Left lung (tissue), 10 donors: ENCODE measurements around the gene SORCS1. TPM values are rescaled to one million over a fixed set of nuclear protein-coding genes. Genes with fewer than 3 reads are reported as not detected.
"Not testable (repeated sequence)": the region's sequence is repeated elsewhere in the genome, so short reads cannot be mapped to it uniquely, and the experiment has no call there.

Experiments
- ATAC-seq: fragments of 200-7000 bp; cut with Tn5 transposase; one replicate; pipeline ENCODE4 v1.9.1; 2020; ENCODE audit warnings: moderate library complexity
- DNase-seq, 4 donors: peaks; one replicate each; pipeline ENCODE4 v3.0.0-alpha.2; 2013 to 2020
- H3K27ac ChIP-seq, 2 donors: fragments of 200-600 bp; sonication (generic) in 1 of 2; one replicate each; pipeline versions ENCODE4 v1.5.0 to v1.8.0; 2020 to 2021
- H3K27me3 ChIP-seq, 2 donors: fragments of 200-600 bp; sonication (generic) in 1 of 2; one replicate each; pipeline versions ENCODE4 v1.5.0 to v1.8.0; 2020 to 2021
- H3K36me3 ChIP-seq, 2 donors: fragments of 200-600 bp; sonication (generic) in 1 of 2; one replicate each; pipeline versions ENCODE4 v1.5.0 to v1.8.0; 2020 to 2021
- H3K4me1 ChIP-seq, 2 donors: fragments of 200-600 bp; one replicate each; pipeline ENCODE4 v1.8.0; 2021
- H3K4me3 ChIP-seq, 2 donors: fragments of 200-600 bp; sonication (generic) in 1 of 2; one replicate each; pipeline versions ENCODE4 v1.5.0 to v1.8.0; 2020 to 2021; ENCODE audit warnings: mild to moderate bottlenecking in 1 of 2
- H3K9me3 ChIP-seq, 2 donors: fragments of 200-600 bp; sonication (generic) in 1 of 2; one replicate each; pipeline versions ENCODE4 v1.5.0 to v1.8.0; 2020 to 2021
- intact Hi-C, 2 donors: fragments of 100-400 bp; cut with DNase I; formaldehyde crosslinking; loops; one replicate each; pipeline versions ENCODE4 v1.11.2 to v1.14.2; 2022
- polyA plus RNA-seq, 6 donors: library from polyadenylated mRNA; unstranded; fragments of 120-200 nt; gene quantifications; one replicate each; pipeline ENCODE4 v1.2.1, GENCODE V29; 2013; ENCODE audit not compliant: insufficient read length in 6 of 6
- total RNA-seq, 2 donors: library from RNA; stranded (reverse); fragmentation: NEBNext Ultra II Directional; extraction: Animal tissue kit (Norgen Biotek cat#: 25700); gene quantifications; one replicate each; pipeline ENCODE4 v1.2.1, GENCODE V29; 2021
- TF ChIP-seq, protein P1 (sequence below), 2 donors: fragments of 200-600 bp; sonication (generic) in 1 of 2; IDR thresholded peaks; one replicate each; pipeline versions ENCODE4 v1.5.0 to v1.8.0; 2021; ENCODE audit warnings: antibody characterized with exemption in 2 of 2
- donor health status: DM: no; HTN: yes; CAD: no.
- donor health status: DM: no; HTN: no; CAD: no.

The SORCS1 gene
- total and polyA plus RNA-seq, 8 donors, result 0.03 to 0.72 (median 0.21) TPM

DNA sequence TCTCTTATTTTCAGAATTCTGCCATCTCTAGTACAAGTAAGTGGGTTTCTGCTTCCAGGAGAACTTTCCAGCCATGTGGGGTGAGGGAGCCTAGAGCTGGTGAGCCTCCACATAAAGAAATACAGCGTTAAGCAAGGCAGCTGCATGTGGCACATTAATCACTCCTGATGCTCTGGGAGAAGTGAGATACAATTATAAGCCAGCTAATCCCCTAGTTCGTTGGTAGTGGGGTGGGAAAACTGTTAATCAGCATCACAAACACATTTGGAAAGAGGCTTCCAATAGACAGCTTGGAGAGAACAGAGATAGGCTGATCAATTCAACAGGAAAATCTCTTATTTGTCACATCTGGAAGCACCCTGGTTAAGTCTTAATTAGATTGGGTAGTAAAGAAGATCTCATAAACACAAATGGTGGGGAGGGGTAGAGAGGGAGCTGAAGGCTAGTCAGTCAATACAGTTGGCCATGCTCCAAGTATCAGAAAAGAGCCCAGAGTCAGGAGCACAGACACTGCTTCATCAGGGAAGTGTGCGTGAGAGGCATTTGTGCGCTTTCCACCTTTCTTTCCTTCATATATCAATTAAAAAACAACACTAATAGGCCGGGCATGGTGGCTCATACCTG is 130.6 kb downstream of the SORCS1 start:
- no peak for ATAC-seq
- Histone ChIP-seq H3K9me3 (no peaks in the 10 kb centered on the region), H3K27me3 (no peaks in the 10 kb centered on the region), H3K4me1 (no peaks in the 10 kb centered on the region), H3K36me3 (no peaks in the 10 kb centered on the region), H3K4me3 (no peak overlapping the region), H3K27ac (no peak overlapping the region)
- intact Hi-C loops, result no loop called here
- TF ChIP-seq, protein P1, sequence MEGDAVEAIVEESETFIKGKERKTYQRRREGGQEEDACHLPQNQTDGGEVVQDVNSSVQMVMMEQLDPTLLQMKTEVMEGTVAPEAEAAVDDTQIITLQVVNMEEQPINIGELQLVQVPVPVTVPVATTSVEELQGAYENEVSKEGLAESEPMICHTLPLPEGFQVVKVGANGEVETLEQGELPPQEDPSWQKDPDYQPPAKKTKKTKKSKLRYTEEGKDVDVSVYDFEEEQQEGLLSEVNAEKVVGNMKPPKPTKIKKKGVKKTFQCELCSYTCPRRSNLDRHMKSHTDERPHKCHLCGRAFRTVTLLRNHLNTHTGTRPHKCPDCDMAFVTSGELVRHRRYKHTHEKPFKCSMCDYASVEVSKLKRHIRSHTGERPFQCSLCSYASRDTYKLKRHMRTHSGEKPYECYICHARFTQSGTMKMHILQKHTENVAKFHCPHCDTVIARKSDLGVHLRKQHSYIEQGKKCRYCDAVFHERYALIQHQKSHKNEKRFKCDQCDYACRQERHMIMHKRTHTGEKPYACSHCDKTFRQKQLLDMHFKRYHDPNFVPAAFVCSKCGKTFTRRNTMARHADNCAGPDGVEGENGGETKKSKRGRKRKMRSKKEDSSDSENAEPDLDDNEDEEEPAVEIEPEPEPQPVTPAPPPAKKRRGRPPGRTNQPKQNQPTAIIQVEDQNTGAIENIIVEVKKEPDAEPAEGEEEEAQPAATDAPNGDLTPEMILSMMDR (IDR thresholded peaks at IDR 0.05), result no peak
- no peak for DNase-seq

DNA sequence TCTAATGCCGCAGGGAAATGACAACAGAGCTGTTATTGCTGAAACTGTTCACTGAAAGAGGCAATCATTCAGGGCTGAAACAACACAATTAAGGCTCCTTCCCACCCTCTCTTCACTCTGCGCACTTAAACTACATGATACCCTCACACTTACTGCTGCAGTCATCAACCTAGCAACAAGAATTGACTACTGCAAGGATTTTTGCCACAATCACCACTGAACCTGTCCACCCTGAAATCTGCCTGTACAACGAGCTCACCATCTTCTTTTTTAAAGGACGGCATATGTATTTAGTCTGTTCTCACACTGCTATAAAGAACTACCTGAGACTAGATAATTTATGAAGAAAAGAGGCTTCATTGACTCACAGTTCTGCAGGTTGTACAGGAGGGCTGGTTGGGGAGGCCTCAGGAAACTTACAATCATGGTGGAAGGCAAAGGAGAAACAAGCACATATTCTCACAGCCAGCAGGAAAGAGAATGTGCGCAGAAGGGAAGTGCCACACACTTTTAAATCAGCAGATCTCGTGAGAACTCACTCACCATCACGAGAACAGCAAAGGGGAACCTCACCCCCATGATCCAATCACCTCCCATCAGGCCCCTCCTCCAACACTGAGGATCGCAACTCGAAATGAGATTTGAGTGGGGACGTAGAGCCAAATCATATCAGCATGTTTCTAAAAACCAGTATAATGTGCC is 131.7 kb downstream of the SORCS1 start:
- Histone ChIP-seq H3K27me3 (no peaks in the 10 kb centered on the region), H3K4me3 (no peak overlapping the region), H3K27ac (no peak overlapping the region), H3K9me3 (no peaks in the 10 kb centered on the region), H3K36me3 (no peaks in the 10 kb centered on the region), H3K4me1 (no peaks in the 10 kb centered on the region)
- no peak for DNase-seq
- ATAC-seq, result no peak
- TF ChIP-seq, protein P1 (IDR thresholded peaks at IDR 0.05), result no peak
- intact Hi-C loops, result no loop called here

DNA sequence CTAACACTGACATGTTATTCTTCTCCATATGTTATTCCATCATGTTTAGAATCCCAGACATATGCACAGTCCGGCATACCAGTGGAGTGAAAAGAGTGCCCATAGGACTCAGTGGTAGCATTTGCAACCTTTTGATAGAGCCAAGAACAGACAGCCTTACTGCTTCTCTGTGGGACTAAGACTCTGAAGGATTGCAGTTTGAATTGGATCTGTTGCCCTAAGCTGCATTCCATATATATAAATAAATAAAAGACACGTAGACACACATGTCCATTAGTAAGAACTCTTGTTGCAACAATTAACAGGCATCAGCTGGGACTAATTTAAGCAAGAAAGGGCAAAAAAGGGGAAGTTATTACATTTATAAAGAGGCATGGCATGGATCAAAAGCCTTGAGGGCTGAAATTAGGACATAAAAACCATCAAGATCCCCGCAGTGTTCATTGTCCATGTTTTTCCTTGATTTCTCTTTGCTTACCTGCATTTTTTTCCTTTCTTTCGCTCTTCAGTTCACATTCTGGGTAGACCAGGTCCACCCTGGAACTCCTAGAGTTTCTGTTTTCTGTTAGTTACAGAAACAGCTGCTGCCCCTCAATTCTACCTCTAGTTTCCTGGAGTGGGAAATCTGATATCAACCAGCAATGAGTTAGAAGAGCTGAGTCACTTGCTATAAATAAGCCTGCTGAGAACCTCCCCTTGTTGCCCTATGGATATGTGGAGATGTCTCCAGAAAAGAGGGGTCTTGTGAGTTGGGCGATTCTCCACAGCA is 132.4 kb downstream of the SORCS1 start:
- intact Hi-C loops, result no loop called here
- Histone ChIP-seq H3K27me3 (no peaks in the 10 kb centered on the region), H3K36me3 (no peaks in the 10 kb centered on the region), H3K9me3 (no peaks in the 10 kb centered on the region), H3K27ac (no peak overlapping the region), H3K4me3 (no peak overlapping the region), H3K4me1 (no peaks in the 10 kb centered on the region)
- TF ChIP-seq, protein P1 (IDR thresholded peaks at IDR 0.05), result no peak
- ATAC-seq, result no peak
- no peak for DNase-seq

DNA sequence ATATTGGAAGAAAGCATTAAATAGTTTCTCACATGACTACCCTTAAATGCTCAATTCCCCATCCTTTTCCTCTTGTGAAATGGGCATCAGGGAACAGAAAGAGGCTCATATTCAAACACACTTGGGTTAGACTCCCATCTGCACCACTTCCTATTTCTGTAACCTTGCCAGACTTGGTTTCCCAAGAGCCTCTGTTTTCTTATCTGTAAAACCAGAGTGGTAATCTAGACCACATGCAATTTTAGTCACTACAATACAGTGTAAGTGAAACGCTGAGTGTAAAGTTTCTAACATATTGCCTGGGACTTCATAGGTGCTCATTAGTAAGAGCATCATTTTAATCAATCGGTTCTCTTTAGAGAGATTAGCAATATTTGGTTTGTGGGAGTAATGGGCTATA is 136.3 kb downstream of the SORCS1 start:
- intact Hi-C loops, result no loop called here
- Histone ChIP-seq H3K27ac (no peak overlapping the region), H3K4me1 (no peaks in the 10 kb centered on the region), H3K4me3 (no peak overlapping the region), H3K27me3 (no peaks in the 10 kb centered on the region), H3K36me3 (no peaks in the 10 kb centered on the region), H3K9me3 (no peaks in the 10 kb centered on the region)
- TF ChIP-seq, protein P1 (IDR thresholded peaks at IDR 0.05), result no peak
- DNase-seq, result no peak
- ATAC-seq, result no peak

- ATAC-seq (no peak), DNase-seq (no peak)
- H3K36me3 ChIP-seq, result no peaks in the 10 kb centered on the region
- no peaks in the 10 kb centered on the region for H3K27me3 ChIP-seq
- no peak overlapping the region for H3K4me3 ChIP-seq
- TF ChIP-seq, protein P1 (IDR thresholded peaks at IDR 0.05), result no peak
- intact Hi-C loops, result no loop called here
- H3K4me1 ChIP-seq, result no peaks in the 10 kb centered on the region
- H3K27ac ChIP-seq, result no peak overlapping the region
- no peaks in the 10 kb centered on the region for H3K9me3 ChIP-seq
Observed at GRCh38 chr10:107025676-107026075, 138.8 kb downstream of the SORCS1 start.

DNA sequence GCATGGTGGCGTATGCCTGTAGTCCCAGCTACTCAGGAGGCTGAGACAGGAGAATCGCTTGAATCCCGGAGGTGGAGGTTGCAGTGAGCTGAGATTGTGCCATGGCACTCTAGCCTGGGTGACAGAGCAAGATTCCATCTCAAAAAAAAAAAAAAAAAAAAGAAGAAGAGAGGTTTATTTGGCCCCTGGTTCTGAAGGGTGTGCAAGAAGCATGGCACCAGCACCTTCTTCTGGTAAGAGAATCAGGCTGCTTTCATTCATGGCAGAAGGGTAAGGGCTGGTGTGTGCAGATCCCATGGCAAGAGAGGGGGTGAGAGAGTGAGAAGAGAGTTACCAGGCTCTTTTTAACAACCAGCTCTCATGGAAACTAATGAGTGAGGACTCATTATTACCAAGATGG is 140.5 kb downstream of the SORCS1 start:
- ATAC-seq, DNase-seq, H3K4me1 ChIP-seq, H3K27me3 ChIP-seq, intact Hi-C loops, H3K27ac ChIP-seq, H3K9me3 ChIP-seq, H3K4me3 ChIP-seq, H3K36me3 ChIP-seq: not testable (repeated sequence)
